B cell (primary cell): ENCODE data around the gene POLN. TPM values are rescaled to one million over a fixed set of nuclear protein-coding genes. Genes with fewer than 3 reads are reported as not detected.

Experiments used
- ATAC-seq: fragments of 200-7000 bp; cut with Tn5 transposase; one replicate; pipeline ENCODE4 v1.10.0; 2021; ENCODE audit warnings: low read depth, mild to moderate bottlenecking, moderate number of reproducible peaks, moderate library complexity
- CTCF ChIA-PET: fragments of 350-600 bp; sonication (Branson Sonifier 250); formaldehyde crosslinking; loops from one replicate; lab custom pipeline; 2021; ENCODE audit warnings: antibody characterized with exemption, inconsistent platforms; lab: Charles Lee
- POLR2A ChIA-PET: fragments of 350-600 bp; sonication (Branson Sonifier 250); formaldehyde crosslinking; loops from one replicate; lab custom pipeline; 2021; ENCODE audit warnings: antibody characterized with exemption; lab: Charles Lee
- DNase-seq: peaks from one replicate; pipeline ENCODE4 v3.0.0; 2013
- H2AFZ ChIP-seq: 2 replicates; pipeline ENCODE4 v1.6.1; 2012; ENCODE audit warnings: mild to moderate bottlenecking, low read depth, low read length; ENCODE audit not compliant: insufficient read depth, poor library complexity, severe bottlenecking
- H3K27ac ChIP-seq, 2 donors: 1 replicate in 1 of 2; 2 replicates in 1 of 2; pipeline ENCODE4 v1.5.1; 2012 to 2013; ENCODE audit warnings: low read length in 2 of 2, mild to moderate bottlenecking in 2 of 2, moderate library complexity in 1 of 2
- H3K27me3 ChIP-seq, 4 experiments: fragments of 200-600 bp in 1 of 4; sonication (generic) in 1 of 4; replicated peaks in 1 of 4; 1 replicate in 2 of 4; 2 replicates in 2 of 4; pipeline versions ENCODE4 v1.6.1 to v1.7.0; 2013 to 2016; ENCODE audit warnings: low read length in 3 of 4, mild to moderate bottlenecking in 2 of 4, mixed read lengths in 1 of 4, moderate library complexity in 1 of 4; ENCODE audit not compliant: insufficient read depth in 4 of 4, control insufficient read depth in 3 of 4; ENCODE audit errors: control extremely low read depth in 1 of 4
- H3K36me3 ChIP-seq, 2 experiments: replicated peaks in 1 of 2; 1 replicate in 1 of 2; 2 replicates in 1 of 2; pipeline versions ENCODE4 v1.6.1 to v1.7.1; 2013; ENCODE audit warnings: low read length in 1 of 2; ENCODE audit not compliant: insufficient read depth in 2 of 2, control insufficient read depth in 1 of 2; ENCODE audit errors: control extremely low read depth in 1 of 2, extremely low read depth in 1 of 2
- H3K4me1 ChIP-seq, 2 donors: fragments of 200-600 bp in 1 of 2; sonication (generic) in 1 of 2; 1 replicate in 1 of 2; 2 replicates in 1 of 2; pipeline versions ENCODE4 v1.5.1 to v1.6.1; 2013 to 2017; ENCODE audit warnings: low read length in 2 of 2; ENCODE audit not compliant: control insufficient read depth in 2 of 2, insufficient read depth in 2 of 2
- H3K4me2 ChIP-seq: replicated peaks from 2 replicates; pipeline ENCODE3; 2012; ENCODE audit warnings: mild to moderate bottlenecking, low read depth, low read length; ENCODE audit not compliant: poor library complexity, severe bottlenecking
- H3K4me3 ChIP-seq, 5 experiments: fragments of 200-600 bp in 1 of 5; sonication (generic) in 1 of 5; 1 replicate in 3 of 5; 2 replicates in 2 of 5; pipeline versions ENCODE4 v1.5.1 to v1.7.0; 2011 to 2016; ENCODE audit warnings: low read length in 4 of 5, mild to moderate bottlenecking in 4 of 5, low read depth in 2 of 5, control low read depth in 1 of 5, moderate library complexity in 1 of 5; ENCODE audit not compliant: insufficient read depth in 1 of 5; ENCODE audit errors: control extremely low read depth in 1 of 5, extremely low read depth in 1 of 5
- H3K79me2 ChIP-seq: fragments of 200-600 bp; sonication (generic); one replicate; pipeline ENCODE4 v1.6.0; 2016; ENCODE audit warnings: low read length; ENCODE audit not compliant: control insufficient read depth, insufficient read depth
- H3K9ac ChIP-seq: fragments of 200-600 bp; sonication (generic); 2 replicates; pipeline ENCODE4 v1.6.1; 2017; ENCODE audit warnings: mild to moderate bottlenecking, low read length, moderate library complexity
- H3K9me3 ChIP-seq, 3 donors: one replicate each; pipeline versions ENCODE4 v1.6.1 to v1.7.1; 2013; ENCODE audit warnings: low read length in 2 of 3; ENCODE audit not compliant: control insufficient read depth in 2 of 3, insufficient read depth in 1 of 3; ENCODE audit errors: control extremely low read depth in 1 of 3
- H4K20me1 ChIP-seq: 2 replicates; pipeline ENCODE4 v1.6.0; 2012; ENCODE audit warnings: mild to moderate bottlenecking, low read length; ENCODE audit not compliant: insufficient read depth, control insufficient read depth, poor library complexity, severe bottlenecking
- H3K27ac Mint-ChIP-seq: one replicate; pipeline ENCODE4 v1.8.0; 2021; ENCODE audit warnings: mixed read lengths
- H3K27me3 Mint-ChIP-seq: one replicate; pipeline ENCODE4 v1.8.0; 2021; ENCODE audit warnings: mixed read lengths
- H3K4me1 Mint-ChIP-seq: one replicate; pipeline ENCODE4 v1.8.0; 2021; ENCODE audit warnings: mixed read lengths
- H3K4me3 Mint-ChIP-seq: one replicate; pipeline ENCODE4 v1.8.0; 2021; ENCODE audit warnings: mixed read lengths
- H3K9me3 Mint-ChIP-seq: one replicate; pipeline ENCODE4 v1.8.0; 2022; ENCODE audit warnings: mixed read lengths; ENCODE audit not compliant: insufficient read depth
- CTCF ChIP-seq: fragments of 200-600 bp; IDR thresholded peaks from one replicate; pipeline ENCODE4 v1.8.0; 2022; ENCODE audit warnings: antibody characterized with exemption, mild to moderate bottlenecking
- EZH2 ChIP-seq: IDR thresholded peaks from 2 replicates; pipeline ENCODE4 v1.6.1; 2012; ENCODE audit warnings: borderline replicate concordance, low read depth, mild to moderate bottlenecking, moderate library complexity, low read length; ENCODE audit not compliant: insufficient read depth, poor library complexity, severe bottlenecking
- WGBS: methylation state at CpG from one replicate; pipeline ENCODE4 v1.1.5; 2013; ENCODE audit warnings: missing lambda C conversion rate; ENCODE audit not compliant: insufficient coverage; 5-methylcytosine and 5-hydroxymethylcytosine counted together
- intact Hi-C: fragments of 100-400 bp; cut with micrococcal nuclease; formaldehyde crosslinking; loops from one replicate; pipeline ENCODE4 v1.10.0; 2022
- polyA plus RNA-seq: library from polyadenylated mRNA; depleted of rRNA; stranded (reverse); fragments of >200 nt; gene quantifications from 2 replicates; pipeline ENCODE4 v1.2.3, GENCODE V29; 2012
- total RNA-seq, 2 donors: library from RNA; stranded (reverse); fragments of 120-200 nt in 1 of 2; gene quantifications; 1 replicate in 1 of 2; 2 replicates in 1 of 2; pipeline versions ENCODE4 v1.2.3 to v1.2.4, GENCODE V29; 2013 to 2022

POLN gene
- total and polyA plus RNA-seq, 2 donors (not counting 1 experiment from before 2014, with no cell fraction given): 0.73 to 1.5 TPM

GRCh38 chr4:2290974-2291704, 49.2 kb upstream of the POLN start:
- DNase-seq (peak; percentile 75), ATAC-seq (peak; percentile 75)
- TF ChIP-seq CTCF (no peak), EZH2 (no peak)
- H3K4me2 ChIP-seq: peak overlapping the region; percentile 72
- H3K4me3 ChIP-seq: peak overlapping the region in 3 of 5 experiments; percentile 33 to 34 (median 34)
- intact Hi-C loops: loop anchor here (1.0 to 2.0 kb wide), 2 partner anchors 9 to 48 kb away; partner anchors contain the start of genes HAUS3 and POLN
- Mint-ChIP-seq H3K27me3 (no peaks in the 10 kb centered on the region), H3K4me3 (peak overlapping the region; percentile 77), H3K4me1 (peaks cover 22% of the 10 kb centered on the region), H3K27ac (peak overlapping the region; percentile 81), H3K9me3 (no peaks in the 10 kb centered on the region)
- ChIA-PET CTCF (interaction anchor here (0.9 to 2.0 kb wide), 3 partner anchors 9 to 64 kb away, joined by 3 to 6 read pairs (median 4); no protein-coding TSS in a partner anchor), POLR2A (interaction anchor here (1.0 to 2.3 kb wide), 6 partner anchors 9 to 128 kb away, joined by 3 to 18 read pairs (median 4); partner anchors contain the start of genes CFAP99, HAUS3, MXD4 and POLN)
- no peaks in the 10 kb centered on the region for H3K79me2 ChIP-seq
- H4K20me1 ChIP-seq: no peaks in the 10 kb centered on the region
- peaks cover 18 to 20% of the 10 kb centered on the region in 2 donors for H3K4me1 ChIP-seq
- peak overlapping the region in 1 of 2 donors; percentile 49 for H3K27ac ChIP-seq
- peak overlapping the region; percentile 74 for H2AFZ ChIP-seq
- peaks cover 0 to 14% (median 0%) of the 10 kb centered on the region in 3 donors for H3K9me3 ChIP-seq
- H3K36me3 ChIP-seq: no peaks in the 10 kb centered on the region
- H3K27me3 ChIP-seq: peaks cover 0 to 8% (median 3%) of the 10 kb centered on the region in 4 experiments
- peak overlapping the region; percentile 17 for H3K9ac ChIP-seq
- WGBS: 8% methylated on average over 23 of the region's 24 CpGs
